Fibroblast of villous mesenchyme (primary cell): Measurements from ENCODE around the gene CYB5R3. TPM values are rescaled to one million over a fixed set of nuclear protein-coding genes. Genes with fewer than 3 reads are reported as not detected.
"Not testable (repeated sequence)": the region's sequence is repeated elsewhere in the genome, so short reads cannot be mapped to it uniquely, and the experiment has no call there.

Experiments
- DNase-seq: peaks from one replicate; pipeline ENCODE4 v3.0.0-alpha.2; 2010; ENCODE audit warnings: low read depth
- H3K4me3 ChIP-seq: 2 replicates; pipeline ENCODE4 v1.5.1; 2011; ENCODE audit warnings: low read depth, mild to moderate bottlenecking, low read length
- total RNA-seq: library from RNA; depleted of rRNA; stranded (reverse); fragments of >200 nt; gene quantifications from 2 replicates; pipeline ENCODE4 v1.2.3, GENCODE V29; 2012
- TF ChIP-seq, protein P1 (sequence below): IDR thresholded peaks from 2 replicates; pipeline ENCODE4 v1.5.1; 2012; ENCODE audit warnings: low read depth, mild to moderate bottlenecking, low read length; ENCODE audit not compliant: insufficient read depth

The CYB5R3 gene
- total RNA-seq, 1 donor: 57.9 TPM

DNA sequence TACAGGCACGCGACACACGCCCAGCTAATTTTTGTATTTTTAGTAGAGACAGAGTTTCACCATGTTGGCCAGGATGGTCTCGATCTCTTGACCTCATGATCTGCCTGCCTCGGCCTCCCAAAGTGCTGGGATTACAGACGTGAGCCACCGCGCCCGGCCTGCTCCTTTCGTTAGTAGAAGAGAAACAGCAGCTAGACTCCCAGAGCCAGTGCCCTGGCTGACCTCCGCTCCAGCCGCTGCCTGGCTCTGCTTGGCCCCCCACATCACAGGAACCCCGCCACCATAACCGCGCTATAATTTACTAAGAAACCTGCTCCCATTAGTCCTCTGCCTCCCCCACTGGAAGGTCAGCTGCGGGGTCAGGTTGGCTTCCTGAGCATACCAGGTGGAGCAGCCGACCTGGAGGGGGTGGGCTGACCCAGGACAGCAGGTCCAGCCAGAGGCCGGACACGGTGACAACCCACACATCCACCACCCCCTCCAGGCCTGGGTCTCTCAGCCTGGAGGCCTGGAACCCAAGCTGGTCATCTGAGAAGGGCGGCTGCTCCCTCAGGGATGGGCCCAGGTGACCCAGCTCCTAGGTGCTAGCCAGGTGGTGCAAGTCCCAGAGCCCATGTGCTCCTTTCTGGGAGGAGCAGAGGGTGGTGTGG is 27.0 kb downstream of the CYB5R3 start:
- no peak overlapping the region for H3K4me3 ChIP-seq
- no peak for DNase-seq
- TF ChIP-seq, protein P1, sequence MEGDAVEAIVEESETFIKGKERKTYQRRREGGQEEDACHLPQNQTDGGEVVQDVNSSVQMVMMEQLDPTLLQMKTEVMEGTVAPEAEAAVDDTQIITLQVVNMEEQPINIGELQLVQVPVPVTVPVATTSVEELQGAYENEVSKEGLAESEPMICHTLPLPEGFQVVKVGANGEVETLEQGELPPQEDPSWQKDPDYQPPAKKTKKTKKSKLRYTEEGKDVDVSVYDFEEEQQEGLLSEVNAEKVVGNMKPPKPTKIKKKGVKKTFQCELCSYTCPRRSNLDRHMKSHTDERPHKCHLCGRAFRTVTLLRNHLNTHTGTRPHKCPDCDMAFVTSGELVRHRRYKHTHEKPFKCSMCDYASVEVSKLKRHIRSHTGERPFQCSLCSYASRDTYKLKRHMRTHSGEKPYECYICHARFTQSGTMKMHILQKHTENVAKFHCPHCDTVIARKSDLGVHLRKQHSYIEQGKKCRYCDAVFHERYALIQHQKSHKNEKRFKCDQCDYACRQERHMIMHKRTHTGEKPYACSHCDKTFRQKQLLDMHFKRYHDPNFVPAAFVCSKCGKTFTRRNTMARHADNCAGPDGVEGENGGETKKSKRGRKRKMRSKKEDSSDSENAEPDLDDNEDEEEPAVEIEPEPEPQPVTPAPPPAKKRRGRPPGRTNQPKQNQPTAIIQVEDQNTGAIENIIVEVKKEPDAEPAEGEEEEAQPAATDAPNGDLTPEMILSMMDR: no peak

DNA sequence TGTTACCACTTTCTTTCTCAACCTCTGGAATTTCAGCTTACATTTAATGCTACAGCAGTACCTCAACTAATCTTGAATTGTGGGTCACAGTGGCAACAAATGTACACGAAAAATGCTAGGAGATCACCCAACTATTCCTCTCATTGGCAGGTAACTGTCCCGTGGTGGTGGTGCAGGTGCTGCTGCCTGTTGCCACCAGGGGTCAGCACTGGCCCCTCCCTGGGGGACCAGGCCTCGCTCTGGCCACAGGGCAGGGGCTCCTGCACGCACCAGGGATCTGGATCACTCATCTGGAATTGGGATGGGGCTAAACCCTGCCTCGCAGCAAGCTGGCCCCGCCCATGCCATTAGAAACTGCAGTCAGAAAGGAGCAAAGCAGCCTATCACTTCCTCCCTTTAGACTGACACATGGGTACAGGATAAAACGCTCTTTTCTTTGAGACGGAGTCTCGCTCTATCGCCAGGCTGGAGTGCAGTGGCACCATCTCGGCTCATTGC is 27.6 kb downstream of the CYB5R3 start:
- peak; percentile 62 for DNase-seq
- TF ChIP-seq, protein P1: peak; percentile 91
- H3K4me3 ChIP-seq: no peak overlapping the region

DNA sequence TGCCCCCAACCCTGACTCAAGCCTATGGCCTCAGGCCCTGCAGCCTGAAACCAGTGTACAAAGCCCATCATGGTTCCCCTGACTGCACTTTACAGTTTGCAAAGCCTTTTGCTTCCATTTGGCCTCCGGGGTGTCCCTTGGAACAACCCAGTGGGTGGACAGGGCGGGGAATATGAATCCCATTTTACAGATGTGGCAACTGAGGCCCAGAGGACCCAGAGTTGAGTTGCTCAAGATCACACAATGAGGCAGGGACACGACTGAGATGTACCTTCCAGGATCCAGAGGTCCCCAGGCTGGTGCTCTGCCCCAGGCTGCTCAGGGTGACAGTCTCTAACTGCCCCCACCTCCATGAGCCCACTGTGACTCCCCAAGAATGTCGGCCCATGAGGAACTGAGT is 29.1 kb downstream of the CYB5R3 start:
- no peak overlapping the region for H3K4me3 ChIP-seq
- TF ChIP-seq, protein P1: no peak
- no peak for DNase-seq

DNA sequence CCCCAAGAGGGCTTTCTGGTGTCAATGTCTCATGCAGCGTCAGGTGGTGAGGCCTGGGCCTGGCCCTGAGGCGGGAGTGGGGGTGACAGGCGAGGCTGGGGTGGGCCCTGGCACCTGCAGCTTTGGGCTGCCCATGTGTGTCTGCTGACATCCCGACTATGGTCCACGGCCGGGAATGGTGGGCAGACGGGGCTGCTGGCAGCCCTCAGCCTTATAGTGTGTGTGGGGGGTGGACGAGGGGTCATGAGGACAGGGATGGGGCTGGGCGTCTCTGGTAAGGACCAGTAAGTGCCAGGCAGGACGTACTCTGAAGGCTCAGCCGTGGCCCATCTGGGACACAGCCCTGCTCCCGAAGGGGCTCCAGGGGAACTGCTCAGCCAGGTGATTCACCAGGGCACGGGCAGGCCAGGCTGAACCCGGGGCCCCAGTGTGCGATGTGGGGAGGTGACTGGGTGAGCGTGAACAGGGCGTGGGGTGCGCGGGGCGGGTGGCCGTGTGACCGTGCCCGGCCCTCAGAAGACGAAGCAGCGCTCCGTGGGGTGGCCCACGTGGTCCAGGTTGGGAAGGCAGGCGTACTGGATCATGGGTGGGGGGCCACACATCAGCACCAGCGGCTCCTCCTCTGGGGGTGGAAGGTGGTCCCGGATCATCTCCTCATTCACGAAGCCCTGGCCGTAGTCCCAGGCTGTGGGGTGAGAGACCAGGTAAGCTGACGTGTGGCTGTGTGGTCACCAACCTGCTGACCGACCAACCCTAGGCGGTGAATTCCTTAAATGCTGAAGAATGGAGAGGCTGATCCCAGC is 29.7 kb downstream of the CYB5R3 start:
- no peak for DNase-seq
- TF ChIP-seq, protein P1: no peak
- no peak overlapping the region for H3K4me3 ChIP-seq

DNA sequence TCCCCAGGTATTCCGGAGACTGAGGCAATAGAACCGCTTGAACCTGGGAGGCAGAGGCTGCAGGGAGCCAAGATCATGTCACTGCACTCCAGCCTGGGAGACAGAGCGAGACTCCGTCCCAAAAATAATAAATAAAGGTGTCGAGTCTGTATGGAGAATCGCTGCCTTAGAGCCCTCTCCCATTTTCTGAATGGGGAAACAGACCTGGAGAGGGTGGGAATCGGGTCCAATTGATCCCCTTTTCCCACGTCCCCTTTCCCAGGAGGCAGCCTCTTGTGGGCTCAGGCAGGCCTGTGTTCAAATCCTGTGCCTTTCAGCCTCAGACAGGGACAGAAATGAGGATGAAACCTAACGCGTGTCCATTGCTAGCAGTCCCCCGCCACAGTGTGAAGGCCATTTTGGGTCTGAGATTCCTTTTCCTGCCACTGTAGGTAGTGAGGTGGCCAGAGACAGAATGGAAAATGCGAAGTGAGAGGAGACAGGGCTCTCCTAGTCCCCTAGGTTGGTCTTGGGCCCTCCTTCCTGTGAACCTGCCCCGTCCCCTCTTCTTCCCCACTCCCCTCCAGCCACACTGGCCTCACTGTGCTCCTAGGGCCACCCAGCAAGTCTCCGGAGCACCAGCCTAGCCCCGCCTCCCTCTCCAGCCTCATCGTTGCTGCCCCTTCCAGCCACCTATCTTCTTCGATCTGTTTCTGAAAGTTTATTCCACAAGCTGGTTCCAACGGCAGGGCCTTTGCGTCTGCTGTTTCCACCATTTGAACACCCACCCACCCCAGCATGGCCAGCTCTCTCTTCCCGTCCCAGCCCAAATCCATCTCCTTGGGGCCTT is 31.8 kb downstream of the CYB5R3 start:
- no peak overlapping the region for H3K4me3 ChIP-seq
- DNase-seq: no peak
- TF ChIP-seq, protein P1: no peak

DNA sequence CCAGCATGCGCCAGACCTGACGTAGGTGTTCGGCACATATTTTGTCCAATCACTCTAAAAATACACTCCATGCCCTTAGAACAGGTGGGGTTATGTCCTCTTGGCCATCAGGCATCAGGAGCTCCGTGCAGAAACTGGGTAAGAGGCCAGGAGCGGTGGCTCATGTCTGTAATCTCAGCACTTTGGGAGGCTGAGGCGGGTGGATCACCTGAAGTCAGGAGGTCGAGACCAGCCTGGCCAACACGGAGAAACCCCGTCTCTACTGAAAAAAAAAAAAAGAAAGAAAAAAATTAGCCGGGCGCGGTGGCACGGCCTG is 33.4 kb downstream of the CYB5R3 start:
- H3K4me3 ChIP-seq: peak overlapping the region; percentile 35
- DNase-seq: not testable (repeated sequence)
